ENCODE results near the gene USP37. TPM values are rescaled to one million over a fixed set of nuclear protein-coding genes. Genes with fewer than 3 reads are reported as not detected.
A peak's percentile ranks its signal among the peaks of the same experiment; 100 is the strongest.

The USP37 gene
- total RNA-seq, result 10 to 100 TPM; 27.4 to 30.5 TPM

GRCh38 chr2:218568190-218569037 is at the start of gene USP37, which contains the start of gene CNOT9:
USP37 (minus strand) TSS chr2:218568351; CDS start chr2:218558653, 9,698 bp downstream.
CNOT9 (plus strand) TSS chr2:218568839; CDS start chr2:218568955, 116 bp downstream.
- Mint-ChIP-seq H3K4me1 (peaks cover 59% of the 10 kb centered on the region), H3K9me3 (no peaks in the 10 kb centered on the region), H3K4me3 (peak within 1 kb of the TSS; percentile 98), H3K36me3 (ENCODE audit: low read depth) (peaks cover 56% of the 10 kb centered on the region), H3K27ac (peak within 1 kb of the TSS; percentile 100), H3K27me3 (no peaks in the 10 kb centered on the region)
- peak; percentile 100 for DNase-seq
- CTCF ChIA-PET, result no interaction called here
- POLR2A ChIA-PET, result no interaction called here

- POLR2A ChIA-PET, result no interaction called here
- no peak for DNase-seq
- Mint-ChIP-seq H3K4me3 (no peak overlapping the region), H3K4me1 (no peaks in the 10 kb centered on the region), H3K27me3 (peaks cover 4% of the 10 kb centered on the region), H3K9me3 (no peaks in the 10 kb centered on the region), H3K27ac (no peak overlapping the region), H3K36me3 (ENCODE audit: low read depth) (no peaks in the 10 kb centered on the region)
- CTCF ChIA-PET, result interaction anchor here (0.5 to 1.3 kb wide), 4 partner anchors 9 to 72 kb away, joined by 3 read pairs; no protein-coding TSS in a partner anchor
These were observed 47.7 kb upstream of the USP37 start for GRCh38 chr2:218615868-218616315.

GRCh38 chr2:218607436-218608115 is 39.4 kb upstream of the USP37 start, which contains the start of gene PLCD4:
PLCD4 (plus strand) TSS chr2:218607899; CDS start chr2:218615740, 7,841 bp downstream.
- POLR2A ChIA-PET, result no interaction called here
- Mint-ChIP-seq H3K4me1 (no peaks in the 10 kb centered on the region), H3K27me3 (peaks cover 20% of the 10 kb centered on the region), H3K27ac (no peak within 1 kb of the TSS), H3K9me3 (no peaks in the 10 kb centered on the region), H3K36me3 (ENCODE audit: low read depth) (no peaks in the 10 kb centered on the region), H3K4me3 (no peak within 1 kb of the TSS)
- DNase-seq, result no peak
- CTCF ChIA-PET, result interaction anchor here (0.5 to 1.3 kb wide), 5 partner anchors 8 to 604 kb away, joined by 3 to 6 read pairs (median 4); no protein-coding TSS in a partner anchor

- no peak for DNase-seq
- no peak overlapping the region for H3K27ac Mint-ChIP-seq
- peaks cover 17% of the 10 kb centered on the region for H3K27me3 Mint-ChIP-seq
- no peaks in the 10 kb centered on the region for H3K9me3 Mint-ChIP-seq
- H3K36me3 Mint-ChIP-seq (ENCODE audit: low read depth), result no peaks in the 10 kb centered on the region
- H3K4me1 Mint-ChIP-seq, result no peaks in the 10 kb centered on the region
- ChIA-PET POLR2A (no interaction called here), CTCF (no interaction called here)
- H3K4me3 Mint-ChIP-seq, result no peak overlapping the region
These were observed 37.3 kb upstream of the USP37 start for GRCh38 chr2:218605432-218605831.

GRCh38 chr2:218585541-218585940 is 17.4 kb upstream of the USP37 start:
- no peaks in the 10 kb centered on the region for H3K27me3 Mint-ChIP-seq
- ChIA-PET POLR2A (no interaction called here), CTCF (no interaction called here)
- no peak overlapping the region for H3K4me3 Mint-ChIP-seq
- H3K36me3 Mint-ChIP-seq (ENCODE audit: low read depth), result peaks cover 59% of the 10 kb centered on the region
- no peak overlapping the region for H3K27ac Mint-ChIP-seq
- no peaks in the 10 kb centered on the region for H3K9me3 Mint-ChIP-seq
- DNase-seq, result no peak
- H3K4me1 Mint-ChIP-seq, result peaks cover 18% of the 10 kb centered on the region

- no peak for DNase-seq
- H3K27me3 Mint-ChIP-seq, result no peaks in the 10 kb centered on the region
- POLR2A ChIA-PET, result no interaction called here
- H3K9me3 Mint-ChIP-seq, result no peaks in the 10 kb centered on the region
- H3K36me3 Mint-ChIP-seq (ENCODE audit: low read depth), result peaks cover 58% of the 10 kb centered on the region
- H3K4me3 Mint-ChIP-seq, result no peak overlapping the region
- peaks cover 22% of the 10 kb centered on the region for H3K4me1 Mint-ChIP-seq
- H3K27ac Mint-ChIP-seq, result no peak overlapping the region
- CTCF ChIA-PET, result interaction anchor here (0.9 kb wide), 1 partner anchor 123 kb away, joined by 3 read pairs; no protein-coding TSS in a partner anchor
These were observed 16.1 kb upstream of the USP37 start for GRCh38 chr2:218583983-218584850.

GRCh38 chr2:218582076-218582475 is 13.9 kb upstream of the USP37 start:
- H3K36me3 Mint-ChIP-seq (ENCODE audit: low read depth), result peaks cover 55% of the 10 kb centered on the region
- H3K4me3 Mint-ChIP-seq, result no peak overlapping the region
- H3K27ac Mint-ChIP-seq, result no peak overlapping the region
- H3K9me3 Mint-ChIP-seq, result no peaks in the 10 kb centered on the region
- H3K4me1 Mint-ChIP-seq, result peaks cover 32% of the 10 kb centered on the region
- no peaks in the 10 kb centered on the region for H3K27me3 Mint-ChIP-seq
- ChIA-PET POLR2A (no interaction called here), CTCF (interaction anchor here (0.6 to 1.4 kb wide), 5 partner anchors 14 to 182 kb away, joined by 3 to 5 read pairs (median 3); partner anchors contain the start of gene CTDSP1)
- no peak for DNase-seq

- no peak overlapping the region for H3K27ac Mint-ChIP-seq
- H3K36me3 Mint-ChIP-seq (ENCODE audit: low read depth), result peaks cover 41% of the 10 kb centered on the region
- POLR2A ChIA-PET, result no interaction called here
- peaks cover 40% of the 10 kb centered on the region for H3K4me1 Mint-ChIP-seq
- no peak overlapping the region for H3K4me3 Mint-ChIP-seq
- H3K27me3 Mint-ChIP-seq, result no peaks in the 10 kb centered on the region
- DNase-seq, result no peak
- CTCF ChIA-PET, result interaction anchor here (0.5 to 1.2 kb wide), 4 partner anchors 15 to 432 kb away, joined by 3 to 5 read pairs (median 4); no protein-coding TSS in a partner anchor
- H3K9me3 Mint-ChIP-seq, result no peaks in the 10 kb centered on the region
These were observed 10.2 kb upstream of the USP37 start for GRCh38 chr2:218578272-218578877.

GRCh38 chr2:218577482-218578220 is 9.5 kb upstream of the USP37 start:
- Mint-ChIP-seq H3K4me1 (peaks cover 41% of the 10 kb centered on the region), H3K4me3 (no peak overlapping the region), H3K9me3 (no peaks in the 10 kb centered on the region), H3K27ac (no peak overlapping the region), H3K27me3 (no peaks in the 10 kb centered on the region), H3K36me3 (ENCODE audit: low read depth) (peaks cover 38% of the 10 kb centered on the region)
- DNase-seq, result no peak
- ChIA-PET POLR2A (no interaction called here), CTCF (interaction anchor here (0.5 to 1.2 kb wide), 5 partner anchors 14 to 170 kb away, joined by 3 to 4 read pairs (median 3); no protein-coding TSS in a partner anchor)

GRCh38 chr2:218576854-218577253 is 8.7 kb upstream of the USP37 start:
- DNase-seq, result no peak
- POLR2A ChIA-PET, result no interaction called here
- Mint-ChIP-seq H3K4me1 (peaks cover 41% of the 10 kb centered on the region), H3K27ac (no peak overlapping the region), H3K36me3 (ENCODE audit: low read depth) (peaks cover 37% of the 10 kb centered on the region), H3K9me3 (no peaks in the 10 kb centered on the region), H3K27me3 (no peaks in the 10 kb centered on the region), H3K4me3 (no peak overlapping the region)
- CTCF ChIA-PET, result interaction anchor here (0.6 to 0.7 kb wide), 3 partner anchors 11 to 170 kb away, joined by 3 read pairs; no protein-coding TSS in a partner anchor

GRCh38 chr2:218570850-218571249 is 2.7 kb upstream of the USP37 start:
- H3K36me3 Mint-ChIP-seq (ENCODE audit: low read depth), result peaks cover 51% of the 10 kb centered on the region
- peak overlapping the region; percentile 98 for H3K4me3 Mint-ChIP-seq
- H3K9me3 Mint-ChIP-seq, result no peaks in the 10 kb centered on the region
- ChIA-PET CTCF (interaction anchor here (0.6 to 1.5 kb wide), 4 partner anchors 10 to 79 kb away, joined by 3 to 4 read pairs (median 4); no protein-coding TSS in a partner anchor), POLR2A (interaction anchor here (0.7 kb wide), 1 partner anchor 168 kb away, joined by 4 read pairs; no protein-coding TSS in a partner anchor)
- H3K27me3 Mint-ChIP-seq, result no peaks in the 10 kb centered on the region
- H3K4me1 Mint-ChIP-seq, result peaks cover 52% of the 10 kb centered on the region
- peak overlapping the region; percentile 71 for H3K27ac Mint-ChIP-seq
- no peak for DNase-seq

Data from activated CD4-positive, alpha-beta T cell treated with anti-CD3 and anti-CD28 coated beads, Interleukin-2, amount 10 ng/mL, durations not matched to agents 7 days and 5 days (primary cell).